Loucy (cell line): ENCODE measurements around the gene TPRG1L.

ENCODE experiments used
- EZH2phosphoT487 ChIP-seq: fragments of 200-600 bp; IDR thresholded peaks from 2 replicates; pipeline ENCODE4 v1.6.1; 2018; ENCODE audit warnings: antibody characterized with exemption, mild to moderate bottlenecking, moderate library complexity, borderline replicate concordance
- TF ChIP-seq, protein P1 (sequence below): fragments of 200-600 bp; sonication (generic); conservative IDR thresholded peaks from 2 replicates; pipeline ENCODE4 v1.5.1; 2014; ENCODE audit warnings: mild to moderate bottlenecking, antibody characterized with exemption, low read length

DNA sequence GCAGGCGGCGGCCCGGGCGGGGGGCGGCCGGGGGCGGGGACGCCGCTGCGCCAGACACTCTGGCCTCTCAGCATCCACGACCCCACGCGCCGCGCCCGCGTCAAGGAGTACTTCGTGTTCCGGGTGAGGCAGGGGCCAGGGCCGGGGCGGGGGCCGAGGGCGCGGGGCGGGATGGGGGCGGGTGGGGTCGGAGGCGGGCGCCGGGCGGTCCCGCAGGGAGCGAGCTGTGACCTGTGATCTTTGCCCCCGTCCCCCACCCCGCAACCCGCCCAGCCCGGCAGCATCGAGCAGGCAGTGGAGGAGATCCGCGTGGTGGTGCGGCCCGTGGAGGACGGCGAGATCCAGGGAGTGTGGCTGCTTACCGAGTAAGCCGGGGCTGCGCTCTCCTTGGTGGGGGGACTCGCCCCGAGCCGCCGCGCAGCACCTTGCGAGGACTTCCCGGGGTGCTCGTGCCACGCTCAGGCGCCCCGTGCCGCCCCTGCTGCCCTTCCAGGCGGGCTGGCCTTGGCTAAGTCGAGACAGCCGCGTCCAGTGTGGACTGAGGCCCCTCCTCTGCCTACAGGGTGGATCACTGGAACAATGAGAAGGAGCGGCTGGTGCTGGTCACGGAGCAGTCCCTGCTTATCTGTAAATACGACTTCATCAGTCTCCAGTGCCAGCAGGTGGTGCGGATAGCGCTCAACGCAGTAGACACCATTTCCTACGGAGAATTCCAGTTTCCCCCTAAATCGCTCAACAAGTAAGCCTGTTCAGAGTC lies 514 bp downstream of the TPRG1L start:
- TF ChIP-seq, protein P1, sequence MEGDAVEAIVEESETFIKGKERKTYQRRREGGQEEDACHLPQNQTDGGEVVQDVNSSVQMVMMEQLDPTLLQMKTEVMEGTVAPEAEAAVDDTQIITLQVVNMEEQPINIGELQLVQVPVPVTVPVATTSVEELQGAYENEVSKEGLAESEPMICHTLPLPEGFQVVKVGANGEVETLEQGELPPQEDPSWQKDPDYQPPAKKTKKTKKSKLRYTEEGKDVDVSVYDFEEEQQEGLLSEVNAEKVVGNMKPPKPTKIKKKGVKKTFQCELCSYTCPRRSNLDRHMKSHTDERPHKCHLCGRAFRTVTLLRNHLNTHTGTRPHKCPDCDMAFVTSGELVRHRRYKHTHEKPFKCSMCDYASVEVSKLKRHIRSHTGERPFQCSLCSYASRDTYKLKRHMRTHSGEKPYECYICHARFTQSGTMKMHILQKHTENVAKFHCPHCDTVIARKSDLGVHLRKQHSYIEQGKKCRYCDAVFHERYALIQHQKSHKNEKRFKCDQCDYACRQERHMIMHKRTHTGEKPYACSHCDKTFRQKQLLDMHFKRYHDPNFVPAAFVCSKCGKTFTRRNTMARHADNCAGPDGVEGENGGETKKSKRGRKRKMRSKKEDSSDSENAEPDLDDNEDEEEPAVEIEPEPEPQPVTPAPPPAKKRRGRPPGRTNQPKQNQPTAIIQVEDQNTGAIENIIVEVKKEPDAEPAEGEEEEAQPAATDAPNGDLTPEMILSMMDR, result no peak
- no peak for TF ChIP-seq EZH2phosphoT487
